ENCODE measurements around the gene ADAM22. TPM values are rescaled to one million over a fixed set of nuclear protein-coding genes. Genes with fewer than 3 reads are reported as not detected.

Gene ADAM22
- total and polyA plus RNA-seq, 9 donors = 1.0 to 18.0 (median 5.5) TPM

DNA sequence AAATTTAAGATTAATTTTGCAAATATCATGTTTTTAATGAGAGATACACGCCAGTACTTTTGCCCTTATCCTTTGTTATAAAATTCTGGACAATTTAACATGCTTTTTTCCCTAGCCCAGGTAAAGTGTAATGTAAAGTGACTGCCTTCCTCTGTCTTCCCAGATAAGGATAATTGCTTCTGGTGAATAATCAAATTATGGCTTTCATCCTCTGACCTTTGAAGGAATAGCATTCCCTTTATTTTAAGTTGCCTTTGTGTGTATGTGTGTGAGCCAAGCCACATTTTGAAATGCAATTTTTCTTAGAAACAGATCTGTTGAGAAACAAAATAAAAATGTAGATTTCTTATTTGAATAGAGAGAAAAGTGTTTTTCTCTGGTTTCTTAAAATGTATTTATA, 107.5 kb downstream of the ADAM22 start:
- WGBS, 3 donors = 88 to 97% (median 92%) methylated on average over 1 of the region's 1 CpG
- DNase-seq = no peak
- Histone ChIP-seq H3K4me3 (no peak overlapping the region), H3K9me3 (no peaks in the 10 kb centered on the region), H3K4me1 (ENCODE audit: insufficient read depth) (no peaks in the 10 kb centered on the region), H3K27me3 (no peaks in the 10 kb centered on the region), H3K36me3 (no peaks in the 10 kb centered on the region), H3K27ac (no peak overlapping the region)
- TF ChIP-seq EP300 (IDR thresholded peaks at IDR 0.05) (no peak), POLR2A (IDR thresholded peaks at IDR 0.05) (no peak)
- TF ChIP-seq, protein P1, sequence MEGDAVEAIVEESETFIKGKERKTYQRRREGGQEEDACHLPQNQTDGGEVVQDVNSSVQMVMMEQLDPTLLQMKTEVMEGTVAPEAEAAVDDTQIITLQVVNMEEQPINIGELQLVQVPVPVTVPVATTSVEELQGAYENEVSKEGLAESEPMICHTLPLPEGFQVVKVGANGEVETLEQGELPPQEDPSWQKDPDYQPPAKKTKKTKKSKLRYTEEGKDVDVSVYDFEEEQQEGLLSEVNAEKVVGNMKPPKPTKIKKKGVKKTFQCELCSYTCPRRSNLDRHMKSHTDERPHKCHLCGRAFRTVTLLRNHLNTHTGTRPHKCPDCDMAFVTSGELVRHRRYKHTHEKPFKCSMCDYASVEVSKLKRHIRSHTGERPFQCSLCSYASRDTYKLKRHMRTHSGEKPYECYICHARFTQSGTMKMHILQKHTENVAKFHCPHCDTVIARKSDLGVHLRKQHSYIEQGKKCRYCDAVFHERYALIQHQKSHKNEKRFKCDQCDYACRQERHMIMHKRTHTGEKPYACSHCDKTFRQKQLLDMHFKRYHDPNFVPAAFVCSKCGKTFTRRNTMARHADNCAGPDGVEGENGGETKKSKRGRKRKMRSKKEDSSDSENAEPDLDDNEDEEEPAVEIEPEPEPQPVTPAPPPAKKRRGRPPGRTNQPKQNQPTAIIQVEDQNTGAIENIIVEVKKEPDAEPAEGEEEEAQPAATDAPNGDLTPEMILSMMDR (IDR thresholded peaks at IDR 0.05) = no peak
- intact Hi-C loops (cut with DNase I) = no loop called here

DNA sequence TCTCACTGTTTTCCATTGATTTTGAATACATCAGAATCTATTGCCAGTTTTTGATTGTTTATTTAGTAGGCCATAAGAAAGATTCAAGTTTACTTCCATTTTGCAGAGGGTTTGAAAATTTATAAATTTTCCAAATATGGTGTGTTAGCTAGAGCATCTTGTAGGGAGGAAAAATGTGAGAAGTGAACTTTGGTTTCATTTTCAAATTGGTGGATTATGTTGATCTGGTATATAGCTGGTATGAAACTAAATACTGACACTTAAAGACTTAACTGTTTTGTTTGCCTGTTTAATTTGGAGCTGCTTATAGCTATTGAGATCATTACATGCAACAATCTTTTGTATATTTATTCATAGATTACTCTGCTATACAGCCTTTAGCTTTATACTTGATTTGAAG, 108.1 kb downstream of the ADAM22 start:
- intact Hi-C loops (cut with DNase I) = no loop called here
- TF ChIP-seq, protein P1 (IDR thresholded peaks at IDR 0.05) = no peak
- TF ChIP-seq EP300 (IDR thresholded peaks at IDR 0.05) (no peak), POLR2A (IDR thresholded peaks at IDR 0.05) (no peak)
- no peaks in the 10 kb centered on the region for H3K9me3 ChIP-seq
- H3K4me3 ChIP-seq = no peak overlapping the region
- H3K36me3 ChIP-seq = no peaks in the 10 kb centered on the region
- H3K27me3 ChIP-seq = no peaks in the 10 kb centered on the region
- no peak for DNase-seq
- H3K27ac ChIP-seq = no peak overlapping the region
- no peaks in the 10 kb centered on the region for H3K4me1 ChIP-seq (ENCODE audit: insufficient read depth)

DNA sequence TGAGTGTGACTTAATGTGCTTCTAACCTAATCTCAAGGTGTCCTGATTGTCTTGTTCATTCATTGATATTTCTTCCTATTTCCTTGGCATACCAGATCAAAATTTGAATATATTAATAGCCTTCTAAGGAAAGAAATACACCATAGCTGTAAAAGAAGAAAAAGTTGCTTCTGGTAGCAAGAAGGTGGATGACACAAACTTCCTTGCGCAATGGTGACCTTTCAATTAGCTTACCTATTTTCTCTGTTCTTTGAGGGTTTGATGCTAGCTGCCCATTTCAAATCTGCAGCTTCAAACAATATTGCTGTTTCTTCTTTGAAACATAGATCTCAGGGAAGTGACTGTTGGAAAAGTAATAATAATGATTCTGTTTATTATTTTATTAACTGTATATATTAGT, 108.8 kb downstream of the ADAM22 start:
- 100% methylated on average over 1 of the region's 1 CpG for WGBS, 3 donors
- TF ChIP-seq POLR2A (IDR thresholded peaks at IDR 0.05) (no peak), EP300 (IDR thresholded peaks at IDR 0.05) (no peak)
- TF ChIP-seq, protein P1 (IDR thresholded peaks at IDR 0.05) = no peak
- H3K27ac ChIP-seq = no peak overlapping the region

DNA sequence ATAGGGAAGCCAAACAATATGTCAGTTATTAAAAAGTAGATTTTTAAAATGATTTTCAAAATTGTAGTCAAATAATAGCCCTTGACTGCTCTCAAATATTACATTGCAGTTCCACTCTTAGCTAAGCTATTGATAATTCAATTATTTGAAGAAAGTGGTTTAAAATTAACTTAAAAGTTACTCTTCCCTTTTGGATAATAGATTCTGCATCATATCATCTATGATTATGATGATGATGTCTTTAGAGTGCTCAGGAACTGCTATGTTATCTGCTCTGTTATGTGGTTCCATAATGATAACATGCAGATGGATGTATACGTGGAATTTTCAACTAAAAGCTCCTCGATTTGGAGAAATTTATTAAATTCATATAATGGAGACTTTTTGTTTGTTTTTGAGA, 110.0 kb downstream of the ADAM22 start:
- intact Hi-C loops (cut with DNase I) = no loop called here
- TF ChIP-seq EP300 (IDR thresholded peaks at IDR 0.05) (no peak), POLR2A (IDR thresholded peaks at IDR 0.05) (no peak)
- TF ChIP-seq, protein P1 (IDR thresholded peaks at IDR 0.05) = no peak
- Histone ChIP-seq H3K9me3 (no peaks in the 10 kb centered on the region), H3K27ac (no peak overlapping the region), H3K36me3 (no peaks in the 10 kb centered on the region), H3K27me3 (no peaks in the 10 kb centered on the region), H3K4me3 (no peak overlapping the region), H3K4me1 (ENCODE audit: insufficient read depth) (no peaks in the 10 kb centered on the region)
- DNase-seq = no peak
- WGBS, 3 donors = 81 to 92% (median 87%) methylated on average over 2 of the region's 2 CpGs

More for the DNA sequence above, 108.8 kb downstream of the ADAM22 start:
- H3K36me3 ChIP-seq = no peaks in the 10 kb centered on the region
- no peak for DNase-seq
- H3K4me3 ChIP-seq = no peak overlapping the region
- no peaks in the 10 kb centered on the region for H3K27me3 ChIP-seq
- no peaks in the 10 kb centered on the region for H3K9me3 ChIP-seq
- intact Hi-C loops (cut with DNase I) = no loop called here
- H3K4me1 ChIP-seq (ENCODE audit: insufficient read depth) = no peaks in the 10 kb centered on the region

All from ovary (tissue), 9 donors.